ENCODE data around the gene ZNF320.
A peak's percentile ranks its signal among the peaks of the same experiment; 100 is the strongest.
"Not testable (repeated sequence)": the region's sequence is repeated elsewhere in the genome, so short reads cannot be mapped to it uniquely, and the experiment has no call there.

Gene ZNF320

DNA sequence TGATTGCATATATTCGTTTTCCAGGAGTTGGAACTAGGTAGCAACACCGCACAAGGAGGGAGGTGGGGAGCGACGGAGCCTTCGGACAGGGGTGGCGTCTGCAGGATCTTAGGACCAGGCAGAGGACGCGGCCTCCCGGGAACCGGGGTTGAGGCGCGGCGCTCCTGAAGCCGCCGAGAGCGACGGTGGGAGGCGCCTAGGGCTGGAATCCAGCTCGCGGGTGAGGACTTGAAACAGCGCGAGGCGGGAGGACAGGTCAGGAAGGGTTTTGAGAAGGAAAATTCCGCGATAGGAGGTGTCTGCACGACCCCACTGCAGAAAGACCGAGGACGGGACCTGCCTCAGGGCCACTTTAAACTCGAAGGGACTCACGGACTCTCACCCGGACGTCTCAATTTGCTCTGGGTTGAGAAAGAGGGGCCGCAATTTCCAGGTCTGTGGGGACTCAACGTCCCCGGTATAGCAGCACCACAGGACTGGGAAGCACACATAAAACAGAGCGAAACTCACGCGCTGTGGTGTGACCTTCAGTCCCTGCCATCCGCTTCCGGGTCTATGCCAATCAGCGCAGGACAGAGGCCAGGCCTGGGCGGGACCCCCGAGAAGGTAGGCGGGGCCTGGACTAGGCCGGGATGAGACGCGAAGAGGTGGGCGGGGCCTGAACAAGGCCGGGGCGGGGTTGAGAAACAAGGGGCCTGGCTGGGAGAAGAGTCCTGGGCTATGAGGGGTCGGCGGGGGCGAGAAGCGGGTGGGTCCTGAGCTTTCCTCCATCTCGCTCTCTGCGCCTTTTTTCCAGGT is at the start of gene ZNF320:
Gene ZNF320 (minus strand): TSS at position 498 of the 798 bp plus-strand sequence. CDS start 7,380 bp downstream, outside the sequence.
- DNase-seq (ENCODE audit: low spot score) = peak; percentile 97

DNA sequence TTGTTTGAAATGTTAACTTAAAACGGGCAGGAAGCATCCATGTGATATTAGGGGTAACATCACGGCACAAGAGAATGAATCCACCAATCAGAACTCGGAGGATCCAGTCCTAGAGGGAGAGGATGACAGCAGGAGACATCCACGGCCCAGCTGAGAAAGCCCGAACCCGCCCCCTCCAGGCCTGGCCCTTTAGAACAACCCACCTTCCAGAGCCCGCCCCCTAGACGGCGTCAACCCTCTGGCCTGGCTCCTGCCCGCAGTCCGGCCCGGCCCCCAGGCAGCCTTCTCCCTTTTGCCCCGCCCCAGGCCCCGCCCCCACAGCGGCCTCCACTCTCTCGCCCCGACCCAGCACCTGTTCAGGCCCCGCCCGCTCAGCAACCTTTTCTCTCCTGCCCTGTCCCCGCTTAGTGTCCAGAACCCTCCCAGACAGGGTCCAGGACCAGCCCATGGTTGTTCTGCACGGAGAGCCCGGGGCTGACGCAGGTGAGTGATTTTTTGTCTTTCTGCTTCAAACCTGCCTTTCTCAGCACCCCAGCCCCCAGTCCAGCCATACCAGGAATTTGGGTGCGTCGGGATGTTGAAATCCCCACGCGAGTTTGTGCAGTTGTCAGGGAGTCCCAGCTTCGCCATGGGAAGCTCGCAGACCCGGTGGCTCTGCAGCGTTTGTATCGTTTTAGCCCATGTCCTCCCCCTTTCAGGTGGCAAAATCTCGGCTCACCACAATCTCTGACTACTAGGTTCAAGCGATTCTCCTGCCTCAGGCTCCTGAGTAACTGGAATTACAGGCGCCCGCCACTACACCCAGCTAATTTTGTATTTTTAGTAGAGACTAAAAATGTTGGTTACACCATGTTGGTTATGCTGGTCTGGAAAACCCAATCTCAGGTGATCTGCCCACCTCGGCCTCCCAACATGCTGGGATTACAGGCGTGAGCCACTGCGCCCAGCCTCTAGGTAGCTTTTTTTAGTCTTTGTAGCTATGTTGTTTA is 49.2 kb upstream of the ZNF320 start:
- peak; percentile 9 for DNase-seq (ENCODE audit: low spot score)

DNA sequence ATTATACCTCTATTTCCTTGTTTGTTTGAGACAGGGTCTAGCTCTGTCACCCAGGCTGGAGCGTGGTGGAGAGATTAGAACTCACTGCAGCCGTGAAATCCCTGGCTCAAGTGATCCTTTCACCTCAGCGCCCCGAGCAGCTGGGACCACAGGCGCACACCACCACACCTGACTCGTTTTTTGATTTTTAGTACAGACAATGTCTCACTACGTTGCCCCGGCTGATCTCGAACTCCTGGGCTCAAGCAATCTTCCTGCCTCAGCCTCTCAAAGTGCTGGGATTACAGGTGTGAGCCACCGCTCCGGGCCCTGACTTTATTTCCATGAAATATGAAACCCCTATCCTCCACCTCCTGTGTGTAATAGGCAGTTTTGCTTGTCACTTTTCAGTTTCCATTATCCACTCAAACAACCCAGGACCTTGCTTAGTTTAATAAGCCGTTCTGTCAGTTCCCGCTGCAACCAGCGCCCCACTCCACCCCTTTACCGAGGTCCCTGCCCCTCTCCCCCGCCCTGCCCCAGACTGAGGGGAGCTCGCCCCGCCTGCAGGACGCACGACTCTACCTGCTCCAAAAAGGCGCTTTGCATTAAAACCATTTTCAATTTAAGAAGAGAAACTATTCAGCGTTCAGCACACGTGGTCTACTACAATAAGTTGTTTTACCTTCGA is 48.4 kb upstream of the ZNF320 start:
- no peak for DNase-seq (ENCODE audit: low spot score)

DNA sequence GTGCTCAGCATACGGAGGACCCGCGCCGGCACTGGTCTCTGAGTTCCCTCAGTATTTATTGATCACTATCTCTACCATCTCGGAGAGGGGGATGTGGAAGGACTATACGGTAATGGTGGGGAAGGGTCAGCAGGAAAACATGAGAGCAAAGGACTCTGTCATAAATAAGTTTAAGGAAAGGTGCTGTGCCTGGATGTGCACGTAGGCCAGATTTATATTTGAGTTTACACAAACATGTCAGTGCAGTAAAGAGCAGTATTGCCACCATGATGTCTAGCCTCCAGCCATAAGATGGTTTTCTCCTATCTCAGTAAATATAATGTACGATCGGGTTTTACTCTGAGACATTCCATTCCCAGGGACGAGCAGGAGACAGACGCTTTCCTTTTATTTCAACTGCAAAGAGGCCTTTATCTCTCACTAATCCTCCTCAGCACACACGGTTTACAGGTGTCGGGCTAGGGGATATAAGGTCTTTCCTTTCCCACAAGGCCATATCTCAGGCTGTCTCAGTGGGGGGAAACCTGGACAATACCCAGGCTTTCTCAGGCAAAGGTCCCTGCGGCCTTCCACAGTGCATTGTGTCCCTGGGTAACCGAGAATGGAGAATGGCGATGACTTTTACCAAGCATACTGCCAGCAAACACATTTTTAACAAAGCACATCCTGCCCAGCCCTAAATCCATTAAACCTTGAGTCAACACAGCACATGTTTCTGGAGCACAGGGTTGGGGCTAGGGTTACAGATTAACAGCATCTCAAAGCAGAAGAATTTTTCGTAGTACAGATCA is 47.5 kb upstream of the ZNF320 start:
- not testable (repeated sequence) for DNase-seq (ENCODE audit: low spot score)

DNA sequence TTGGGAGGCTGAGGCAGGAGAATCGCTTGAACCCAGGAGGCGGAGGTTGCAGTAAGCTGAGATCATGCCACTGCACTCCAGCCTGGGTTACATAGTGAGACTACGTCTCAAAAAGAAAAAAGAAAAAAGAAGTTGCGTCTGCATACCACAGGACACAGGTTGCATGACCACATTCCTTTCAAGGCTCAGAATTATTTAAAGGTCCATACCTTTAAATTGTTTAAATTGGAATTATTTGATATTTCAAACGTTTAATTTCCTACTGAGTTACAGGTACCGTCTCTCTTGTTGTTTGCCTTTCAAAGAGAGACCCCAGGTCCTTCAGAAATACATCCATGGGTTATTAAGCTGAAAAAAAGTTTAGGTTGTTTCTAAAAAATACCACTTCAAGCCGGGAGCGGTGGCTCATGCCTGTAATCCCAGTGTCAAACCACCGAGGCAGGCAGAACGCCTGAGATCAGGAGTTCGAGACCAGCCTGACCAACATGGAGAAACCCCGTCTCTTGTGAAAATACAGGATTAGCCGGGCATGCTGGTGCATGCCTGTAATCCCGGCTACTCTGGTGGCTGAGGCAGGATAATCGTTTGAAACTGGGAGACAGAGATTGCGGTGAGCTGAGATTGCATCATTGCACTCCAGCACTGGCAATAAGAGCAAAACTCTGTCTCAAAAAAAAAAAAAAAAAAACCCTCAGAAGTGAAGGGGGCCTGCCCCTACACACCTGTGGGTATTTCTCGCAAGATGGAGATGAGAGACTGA is 46.6 kb upstream of the ZNF320 start:
- DNase-seq (ENCODE audit: low spot score) = no peak

GRCh38 chr19:52943134-52943883 is 45.9 kb upstream of the ZNF320 start:
- no peak for DNase-seq (ENCODE audit: low spot score)

GRCh38 chr19:52942386-52943133 is 45.1 kb upstream of the ZNF320 start:
- DNase-seq (ENCODE audit: low spot score) = peak; percentile 91

DNA sequence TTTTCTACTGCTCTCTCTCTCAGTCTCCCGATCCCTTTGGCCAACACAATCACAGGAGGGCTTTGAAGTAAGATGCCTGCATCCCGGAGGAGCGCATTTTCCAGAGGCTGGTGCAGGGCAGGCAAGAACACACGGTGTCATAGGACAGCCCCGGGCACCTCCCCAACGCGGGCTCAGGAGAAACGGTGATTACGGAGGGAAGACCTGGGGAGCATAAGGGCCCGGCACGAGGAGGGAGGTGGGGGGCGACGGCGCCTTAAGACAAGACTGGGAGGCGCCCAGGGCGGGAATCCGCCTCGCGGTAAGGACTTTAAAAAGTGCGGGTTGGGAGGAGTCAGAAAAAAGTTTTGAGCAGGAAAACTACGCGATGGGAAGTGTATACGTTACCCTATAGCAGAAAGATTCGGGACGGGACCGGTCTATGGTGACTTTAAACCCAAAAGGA is 44.5 kb upstream of the ZNF320 start:
- peak; percentile 11 for DNase-seq (ENCODE audit: low spot score)

- DNase-seq (ENCODE audit: low spot score) = not testable (repeated sequence)
Observed at GRCh38 chr19:52941523-52941922, 44.1 kb upstream of the ZNF320 start.

- DNase-seq (ENCODE audit: low spot score) = not testable (repeated sequence)
Observed at GRCh38 chr19:52940905-52941304, 43.5 kb upstream of the ZNF320 start.

DNA sequence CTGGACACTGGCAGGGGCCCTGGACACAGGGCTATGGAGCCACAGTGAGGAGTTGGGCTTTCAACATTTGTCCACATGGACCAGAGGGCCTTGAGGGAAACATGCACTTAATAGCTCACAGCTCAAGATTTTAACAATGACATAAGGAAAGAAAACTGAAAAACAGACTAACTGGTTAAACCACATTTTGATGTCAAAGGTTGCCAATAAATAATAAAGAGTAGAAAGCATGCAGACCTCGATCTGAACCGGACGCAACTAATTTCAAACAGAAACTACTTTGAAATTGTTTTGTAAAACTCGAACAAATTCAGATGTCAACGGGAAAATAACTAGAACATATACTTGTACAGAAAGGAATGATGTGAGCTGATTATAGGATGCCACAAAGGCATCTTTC is 41.3 kb upstream of the ZNF320 start:
- no peak for DNase-seq (ENCODE audit: low spot score)

DNA sequence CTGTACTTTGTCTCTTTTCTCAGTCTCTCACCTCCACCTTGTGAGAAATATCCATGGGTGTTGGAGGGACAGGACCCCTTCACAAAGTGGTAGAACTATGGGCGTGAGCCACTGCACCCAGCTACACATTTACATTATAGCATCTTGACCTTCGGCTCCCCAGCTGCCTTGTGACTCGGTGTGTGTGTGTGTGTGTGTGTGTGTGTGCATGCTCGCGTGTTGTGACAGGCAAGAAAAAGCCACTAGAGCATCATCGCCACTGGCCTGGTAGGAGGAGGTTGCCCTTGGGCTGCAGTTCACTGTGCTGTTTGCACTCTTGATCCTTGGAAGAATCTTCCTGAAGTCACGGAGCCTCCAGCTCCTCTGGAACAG is 39.5 kb upstream of the ZNF320 start:
- DNase-seq (ENCODE audit: low spot score) = no peak

DNA sequence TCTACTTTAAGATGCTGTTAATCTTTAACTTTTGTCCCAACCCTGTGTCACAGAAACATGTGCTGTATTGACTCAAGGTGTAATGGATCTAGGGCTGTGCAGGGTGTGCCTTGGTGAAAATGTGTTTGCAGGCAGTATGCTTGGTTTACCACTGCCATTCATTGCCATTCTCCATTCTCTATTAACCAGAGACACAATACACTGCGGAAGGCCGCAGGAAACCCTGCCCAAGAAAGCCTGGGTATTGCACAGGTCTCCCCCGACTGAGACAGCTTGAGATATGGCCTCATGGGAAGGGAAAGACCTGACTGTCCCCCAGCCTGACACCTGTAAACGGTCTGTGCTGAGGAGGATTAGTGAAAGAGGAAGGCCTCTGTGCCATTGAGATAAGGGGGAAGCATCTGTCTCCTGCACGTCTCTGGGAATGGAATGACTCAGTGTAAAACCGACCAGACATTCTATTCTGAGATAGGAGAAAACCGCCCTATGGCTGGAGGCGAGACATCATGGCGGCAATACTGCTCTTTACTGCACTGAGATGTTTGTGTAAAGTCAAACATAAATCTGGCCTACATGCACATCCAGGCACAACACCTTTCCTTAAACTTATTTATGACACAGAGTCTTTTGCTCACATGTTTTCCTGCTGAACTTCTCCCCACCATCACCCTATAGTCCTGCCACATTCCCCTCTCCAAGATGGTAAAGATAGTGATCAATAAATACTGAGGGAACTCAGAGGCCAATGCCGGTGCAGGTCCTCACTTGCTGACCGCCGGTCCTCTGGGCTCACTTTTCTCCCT is 38.9 kb upstream of the ZNF320 start:
- DNase-seq (ENCODE audit: low spot score) = no peak

DNA sequence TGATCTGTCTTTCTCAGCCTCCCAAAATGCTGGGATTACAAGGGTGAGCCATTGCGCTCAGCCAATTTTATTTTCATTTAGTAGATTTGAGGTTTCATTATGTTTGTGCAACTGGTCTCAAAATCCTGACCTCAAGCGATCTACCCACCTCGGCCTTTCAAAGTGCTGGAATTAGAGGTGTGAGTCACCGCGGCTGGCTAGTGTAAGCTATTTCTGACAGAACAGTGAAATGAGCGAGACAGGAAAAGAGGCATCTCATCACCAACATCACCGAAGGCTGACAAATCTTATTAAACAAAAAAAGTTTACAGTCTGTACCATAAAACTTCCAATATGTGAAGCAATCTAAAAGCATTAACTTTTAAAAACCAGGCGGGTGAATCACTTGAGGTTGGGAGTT is 38.0 kb upstream of the ZNF320 start:
- DNase-seq (ENCODE audit: low spot score) = no peak

DNA sequence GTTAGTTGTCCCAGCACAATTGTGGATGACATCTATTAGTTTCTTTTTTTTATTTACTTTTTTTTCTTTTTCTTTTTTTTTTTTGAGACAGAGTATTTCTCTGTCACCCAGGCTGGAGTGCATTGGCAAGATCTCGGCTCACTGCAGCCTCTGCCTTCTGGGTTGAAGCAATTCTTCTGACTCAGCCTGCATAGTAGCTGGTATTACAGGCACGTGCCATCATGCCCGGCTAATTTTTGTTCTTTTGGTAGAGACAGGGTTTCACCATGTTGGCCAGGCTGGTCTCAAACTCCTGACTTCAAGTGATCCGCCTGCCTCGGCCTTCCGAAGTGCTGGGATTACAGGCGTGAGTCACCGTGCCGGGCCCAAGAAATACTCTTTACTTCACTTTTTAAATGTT is 27.2 kb upstream of the ZNF320 start:
- not testable (repeated sequence) for DNase-seq (ENCODE audit: low spot score)

GRCh38 chr19:52923778-52924593 is 26.6 kb upstream of the ZNF320 start:
- DNase-seq (ENCODE audit: low spot score) = peak; percentile 13
